SK-N-SH (cell line): ENCODE measurements around the gene COX8A. TPM values are rescaled to one million over a fixed set of nuclear protein-coding genes. Genes with fewer than 3 reads are reported as not detected.

ENCODE experiments used
- CTCF ChIA-PET: fragments of 300-600, 350-600 bp; formaldehyde crosslinking; extraction: SDS; loops from one replicate; lab custom pipeline; 2021; lab: Yijun Ruan, JAX
- POLR2A ChIA-PET: fragments of 350-600 bp; sonication (Branson Sonifier 250); formaldehyde crosslinking; extraction: SDS; loops from one replicate; lab custom pipeline; 2020; ENCODE audit warnings: antibody characterized with exemption, inconsistent platforms; lab: Yijun Ruan, JAX
- DNase-seq: peaks from one replicate; pipeline ENCODE4 v3.0.0; 2012
- H2AFZ ChIP-seq: fragments of 200-600 bp; sonication (generic); 2 replicates; pipeline ENCODE4 v1.8.1; 2016; ENCODE audit warnings: antibody characterized with exemption, mild to moderate bottlenecking, low read depth
- H3F3A ChIP-seq: fragments of 200-600 bp; sonication (generic); replicated peaks from 2 replicates; pipeline ENCODE3; 2016; ENCODE audit warnings: antibody characterized with exemption, mild to moderate bottlenecking; ENCODE audit not compliant: insufficient read depth
- H3K27ac ChIP-seq, 2 experiments: fragments of 200-500 bp in 1 of 2; fragments of 200-600 bp in 1 of 2; sonication (Bioruptor generic) in 1 of 2; sonication (generic), shearing (Covaris generic) in 1 of 2; 2 replicates each; pipeline versions ENCODE4 v1.5.1 to v1.6.1; 2014 to 2016; ENCODE audit warnings: low read depth in 2 of 2, inconsistent platforms in 1 of 2, low read length in 1 of 2, mild to moderate bottlenecking in 1 of 2, mixed read lengths in 1 of 2
- H3K27me3 ChIP-seq: fragments of 200-600 bp; sonication (generic), shearing (Covaris generic); 2 replicates; pipeline ENCODE4 v1.6.1; 2016; ENCODE audit warnings: mixed run types; ENCODE audit not compliant: insufficient read depth
- H3K36me3 ChIP-seq, 2 experiments: fragments of 200-500 bp in 1 of 2; fragments of 200-600 bp in 1 of 2; sonication (Bioruptor generic) in 1 of 2; sonication (generic) in 1 of 2; replicated peaks in 1 of 2; 2 replicates each; pipeline versions ENCODE3 to v1.5.1; 2014 to 2016; ENCODE audit warnings: low read length in 1 of 2, mild to moderate bottlenecking in 1 of 2; ENCODE audit not compliant: insufficient read depth in 2 of 2, control insufficient read depth in 1 of 2
- H3K4me1 ChIP-seq, 2 experiments: fragments of 200-500 bp in 1 of 2; fragments of 200-600 bp in 1 of 2; sonication (Bioruptor generic) in 1 of 2; sonication (generic), shearing (Covaris generic) in 1 of 2; 2 replicates each; pipeline versions ENCODE4 v1.5.1 to v1.6.1; 2014 to 2016; ENCODE audit warnings: low read depth in 1 of 2, low read length in 1 of 2, mixed run types in 1 of 2; ENCODE audit not compliant: insufficient read depth in 2 of 2, control insufficient read depth in 1 of 2
- H3K4me2 ChIP-seq: fragments of 200-600 bp; sonication (generic), shearing (Covaris generic); 2 replicates; pipeline ENCODE4 v1.6.1; 2017; ENCODE audit warnings: mixed run types
- H3K4me3 ChIP-seq, 2 experiments: fragments of 200-500 bp in 1 of 2; fragments of 200-600 bp in 1 of 2; sonication (Bioruptor generic) in 1 of 2; sonication (generic), shearing (Covaris generic) in 1 of 2; 2 replicates each; pipeline versions ENCODE4 v1.5.1 to v1.8.1; 2014 to 2016; ENCODE audit warnings: low read depth in 2 of 2, inconsistent platforms in 1 of 2, low read length in 1 of 2, mild to moderate bottlenecking in 1 of 2, mixed read lengths in 1 of 2, moderate library complexity in 1 of 2
- H3K79me2 ChIP-seq: fragments of 200-600 bp; sonication (generic); 2 replicates; pipeline ENCODE4 v1.8.1; 2017; ENCODE audit warnings: mild to moderate bottlenecking; ENCODE audit not compliant: insufficient read depth
- H3K9ac ChIP-seq: fragments of 200-600 bp; sonication (generic); 2 replicates; pipeline ENCODE4 v1.6.1; 2017; ENCODE audit warnings: mixed run types
- H3K9me2 ChIP-seq: fragments of 200-600 bp; sonication (generic); 2 replicates; pipeline ENCODE4 v1.6.1; 2017; ENCODE audit warnings: mixed run types
- H3K9me3 ChIP-seq: fragments of 200-600 bp; sonication (generic); 2 replicates; pipeline ENCODE4 v1.6.1; 2017; ENCODE audit warnings: mixed run types, mild to moderate bottlenecking, moderate library complexity
- H4K20me1 ChIP-seq: fragments of 200-600 bp; sonication (generic); 2 replicates; pipeline ENCODE4 v1.6.1; 2017; ENCODE audit warnings: mild to moderate bottlenecking, mixed run types; ENCODE audit not compliant: insufficient read depth
- CHD2 ChIP-seq: fragments of 150-350 bp; IDR thresholded peaks from 2 replicates; pipeline ENCODE4 v1.6.1; 2018; ENCODE audit warnings: low read length; ENCODE audit not compliant: partially characterized antibody
- FOSL2 ChIP-seq: IDR thresholded peaks from 2 replicates; pipeline ENCODE4 v1.4.0; 2012; ENCODE audit warnings: low read depth, mild to moderate bottlenecking, moderate library complexity, borderline replicate concordance
- FOXJ3 ChIP-seq: sonication (generic); formaldehyde crosslinking; IDR thresholded peaks from 2 replicates; pipeline ENCODE4 v1.5.1; 2020; ENCODE audit warnings: mild to moderate bottlenecking, missing genetic modification reagents
- FOXM1 ChIP-seq: IDR thresholded peaks from 2 replicates; pipeline ENCODE4 v1.4.0; 2012; ENCODE audit warnings: low read depth, mild to moderate bottlenecking
- GATA2 ChIP-seq: sonication (generic); formaldehyde crosslinking; IDR thresholded peaks from 2 replicates; pipeline ENCODE4 v1.5.0; 2020; ENCODE audit warnings: mild to moderate bottlenecking, missing genetic modification reagents
- IRF3 ChIP-seq: fragments of 150-350 bp; IDR thresholded peaks from 2 replicates; pipeline ENCODE4 v1.6.1; 2016; ENCODE audit warnings: mild to moderate bottlenecking, low read depth, low read length
- JUND ChIP-seq: IDR thresholded peaks from 2 replicates; pipeline ENCODE4 v1.4.0; 2012
- MXI1 ChIP-seq: IDR thresholded peaks from 2 replicates; pipeline ENCODE4 v1.6.1; 2012; ENCODE audit warnings: mild to moderate bottlenecking, low read depth, low read length, improper control_type of control experiment
- NFIC ChIP-seq: IDR thresholded peaks from 2 replicates; pipeline ENCODE4 v1.4.0; 2012; ENCODE audit warnings: borderline replicate concordance
- NRF1 ChIP-seq: IDR thresholded peaks from 2 replicates; pipeline ENCODE4 v1.6.1; 2012; ENCODE audit warnings: low read depth, mild to moderate bottlenecking, low read length
- PBX3 ChIP-seq: IDR thresholded peaks from 2 replicates; pipeline ENCODE4; 2012
- POLR2AphosphoS5 ChIP-seq: IDR thresholded peaks from 2 replicates; pipeline ENCODE4 v1.6.1; 2012; ENCODE audit warnings: low read depth, low read length
- RCOR1 ChIP-seq: fragments of 150-350 bp; IDR thresholded peaks from 2 replicates; pipeline ENCODE4 v1.6.1; 2017; ENCODE audit warnings: antibody characterized with exemption, low read length
- REST ChIP-seq: IDR thresholded peaks from 2 replicates; pipeline ENCODE4 v1.6.1; 2012; ENCODE audit warnings: mild to moderate bottlenecking, low read depth, low read length, moderate library complexity
- RFX5 ChIP-seq: IDR thresholded peaks from 2 replicates; pipeline ENCODE4 v1.6.1; 2012; ENCODE audit warnings: mild to moderate bottlenecking, improper control_type of control experiment, low read length
- RXRA ChIP-seq: IDR thresholded peaks from 2 replicates; pipeline ENCODE4 v1.4.0; 2012; ENCODE audit warnings: low read depth, mild to moderate bottlenecking, borderline replicate concordance
- SIN3A ChIP-seq: IDR thresholded peaks from 2 replicates; pipeline ENCODE4 v1.6.1; 2012; ENCODE audit warnings: low read depth, mild to moderate bottlenecking, low read length, moderate library complexity, borderline replicate concordance
- TCF12 ChIP-seq: IDR thresholded peaks from 2 replicates; pipeline ENCODE4 v1.4.0; 2012
- USF1 ChIP-seq: IDR thresholded peaks from 2 replicates; pipeline ENCODE4 v1.4.0; 2012; ENCODE audit warnings: low read depth, borderline replicate concordance
- ZBTB33 ChIP-seq: IDR thresholded peaks from 2 replicates; pipeline ENCODE4 v1.4.0; 2012; ENCODE audit warnings: low read depth, borderline replicate concordance
- WGBS: methylation state at CpG from one replicate; pipeline ENCODE4 v1.1.6; 2017; ENCODE audit warnings: low lambda C conversion rate; 5-methylcytosine and 5-hydroxymethylcytosine counted together
- polyA plus RNA-seq, 3 experiments: library from polyadenylated mRNA; depleted of rRNA; stranded (reverse); fragments of >200 nt; gene quantifications; 2 replicates each; pipeline ENCODE4 v1.2.3, GENCODE V29; 2012

The COX8A gene
- polyA plus RNA-seq, 1 of the 3 experiments (the other 2 are of a cell fraction) = 824 TPM

- H3K36me3 ChIP-seq = peaks cover 29 to 41% of the 10 kb centered on the region in 2 experiments
- H3K4me3 ChIP-seq = no peak overlapping the region
- CTCF ChIA-PET = interaction anchor here (0.8 to 9.0 kb wide), 4 partner anchors 8 to 201 kb away, joined by 3 to 162 read pairs (median 4); partner anchors contain the start of gene MARK2
- DNase-seq = no peak
- no peak overlapping the region for H3K27ac ChIP-seq
- H3K27me3 ChIP-seq = no peaks in the 10 kb centered on the region
- TF ChIP-seq IRF3 (no peak), NRF1 (no peak), FOSL2 (no peak), JUND (no peak), GATA2 (CRISPR knock-in tag) (no peak), FOXJ3 (CRISPR knock-in tag) (no peak), POLR2AphosphoS5 (no peak), SIN3A (no peak), RFX5 (no peak), FOXM1 (no peak), TCF12 (no peak), CHD2 (no peak), REST (no peak), MXI1 (no peak), USF1 (no peak), RXRA (no peak), ZBTB33 (no peak), PBX3 (no peak), RCOR1 (no peak), NFIC (no peak)
- TF ChIP-seq, all 33 proteins: peak for 0
- H3F3A ChIP-seq = no peaks in the 10 kb centered on the region
- no peak overlapping the region for H3K4me2 ChIP-seq
- H3K9me2 ChIP-seq = no peaks in the 10 kb centered on the region
- no peak overlapping the region for H2AFZ ChIP-seq
- no peak overlapping the region for H3K9ac ChIP-seq
- H3K9me3 ChIP-seq = no peaks in the 10 kb centered on the region
- 95% methylated on average over 20 of the region's 20 CpGs for WGBS
- H3K79me2 ChIP-seq = no peaks in the 10 kb centered on the region
- no peaks in the 10 kb centered on the region for H3K4me1 ChIP-seq
- POLR2A ChIA-PET = no interaction called here
- H4K20me1 ChIP-seq = no peaks in the 10 kb centered on the region
Measured at GRCh38 chr11:63951779-63952536, 22.5 kb upstream of the COX8A start.
